WTC11 (cell line): ENCODE data around the gene CACNA2D4. TPM values are rescaled to one million over a fixed set of nuclear protein-coding genes. Genes with fewer than 3 reads are reported as not detected.

ENCODE experiments used
- ATAC-seq: fragments of 200-7000 bp; cut with Tn5 transposase; 2 replicates; pipeline ENCODE4 v1.10.0; 2021; ENCODE audit warnings: mild to moderate bottlenecking, moderate library complexity
- CTCF ChIA-PET: fragments of 300-600 bp; sonication (Branson Sonifier 250); formaldehyde crosslinking; loops from one replicate; lab custom pipeline; 2021; ENCODE audit warnings: antibody characterized with exemption; lab: Charles Lee
- POLR2A ChIA-PET: fragments of 350-600 bp; sonication (Branson Sonifier 250); formaldehyde crosslinking; loops from one replicate; lab custom pipeline; 2021; ENCODE audit warnings: antibody characterized with exemption; lab: Charles Lee
- DNase-seq: peaks from one replicate; pipeline ENCODE4 v3.0.0; 2021; ENCODE audit warnings: low spot score
- H3K27ac Mint-ChIP-seq: 2 replicates; pipeline ENCODE4 v1.8.0; 2021; ENCODE audit warnings: mixed read lengths
- H3K27me3 Mint-ChIP-seq: 2 replicates; pipeline ENCODE4 v1.8.0; 2021; ENCODE audit warnings: low read depth, mild to moderate bottlenecking, moderate library complexity, mixed read lengths
- H3K36me3 Mint-ChIP-seq: 2 replicates; pipeline ENCODE4 v1.8.0; 2021; ENCODE audit warnings: mixed read lengths
- H3K4me1 Mint-ChIP-seq: 2 replicates; pipeline ENCODE4 v1.8.0; 2022; ENCODE audit warnings: mixed read lengths
- H3K4me3 Mint-ChIP-seq: 2 replicates; pipeline ENCODE4 v1.8.0; 2021; ENCODE audit warnings: mild to moderate bottlenecking, moderate library complexity, mixed read lengths
- H3K9me3 Mint-ChIP-seq: 2 replicates; pipeline ENCODE4 v1.8.0; 2021; ENCODE audit warnings: mixed read lengths
- ATF2 ChIP-seq: sonication (generic); formaldehyde crosslinking; IDR thresholded peaks from 2 replicates; pipeline ENCODE4 v1.8.1; 2022; ENCODE audit warnings: low read depth, missing genetic modification reagents, borderline replicate concordance
- CBFB ChIP-seq: sonication (generic); formaldehyde crosslinking; IDR thresholded peaks from 2 replicates; pipeline ENCODE4 v1.8.1; 2022; ENCODE audit warnings: mild to moderate bottlenecking, low read depth, missing genetic modification reagents
- CDX4 ChIP-seq: fragments of 250-450 bp; sonication (Bioruptor Pico); IDR thresholded peaks from 2 replicates; pipeline ENCODE4 v1.9.0; 2021; ENCODE audit warnings: moderate library complexity, mild to moderate bottlenecking, inconsistent platforms, borderline replicate concordance
- E2F1 ChIP-seq: sonication (generic); formaldehyde crosslinking; IDR thresholded peaks from 2 replicates; pipeline ENCODE4 v1.8.0; 2022; ENCODE audit warnings: mild to moderate bottlenecking, missing genetic modification reagents
- ELF4 ChIP-seq: sonication (generic); formaldehyde crosslinking; IDR thresholded peaks from 2 replicates; pipeline ENCODE4 v1.8.1; 2022; ENCODE audit warnings: low read depth, mild to moderate bottlenecking, moderate library complexity, missing genetic modification reagents
- EMX1 ChIP-seq: fragments of 250-450 bp; sonication (Bioruptor Pico); IDR thresholded peaks from 2 replicates; pipeline ENCODE4 v1.8.0; 2021; ENCODE audit warnings: mild to moderate bottlenecking
- JAZF1 ChIP-seq: fragments of 250-450 bp; sonication (Bioruptor Pico); IDR thresholded peaks from 2 replicates; pipeline ENCODE4 v1.9.0; 2021; ENCODE audit warnings: moderate library complexity, mild to moderate bottlenecking, inconsistent platforms
- KAT7 ChIP-seq: sonication (generic); formaldehyde crosslinking; IDR thresholded peaks from 2 replicates; pipeline ENCODE4 v1.8.1; 2023; ENCODE audit warnings: missing genetic modification reagents, mild to moderate bottlenecking, borderline replicate concordance
- NFYB ChIP-seq: sonication (generic); formaldehyde crosslinking; conservative IDR thresholded peaks from 2 replicates; pipeline ENCODE4 v1.8.0; 2022; ENCODE audit warnings: low read depth, missing genetic modification reagents
- NR2C2 ChIP-seq: sonication (generic); formaldehyde crosslinking; IDR thresholded peaks from 2 replicates; pipeline ENCODE4 v1.8.0; 2022; ENCODE audit warnings: mild to moderate bottlenecking, missing genetic modification reagents
- SMAD4 ChIP-seq: sonication (generic); formaldehyde crosslinking; IDR thresholded peaks from 2 replicates; pipeline ENCODE4 v1.8.0; 2022; ENCODE audit warnings: mild to moderate bottlenecking, missing genetic modification reagents
- SOX15 ChIP-seq: fragments of 250-450 bp; sonication (Bioruptor Pico); IDR thresholded peaks from 2 replicates; pipeline ENCODE4 v1.9.0; 2021; ENCODE audit warnings: mild to moderate bottlenecking
- STAT6 ChIP-seq: sonication (generic); formaldehyde crosslinking; conservative IDR thresholded peaks from 2 replicates; pipeline ENCODE4 v1.8.1; 2023; ENCODE audit warnings: mild to moderate bottlenecking, low read depth, missing genetic modification reagents, moderate library complexity
- TCF7 ChIP-seq: sonication (generic); formaldehyde crosslinking; IDR thresholded peaks from 2 replicates; pipeline ENCODE4 v1.8.0; 2022; ENCODE audit warnings: mild to moderate bottlenecking, low read depth, missing genetic modification reagents, moderate library complexity
- TEAD1 ChIP-seq: sonication (generic); formaldehyde crosslinking; IDR thresholded peaks from 2 replicates; pipeline ENCODE4 v1.8.0; 2022; ENCODE audit warnings: mild to moderate bottlenecking, missing genetic modification reagents
- ZBTB21 ChIP-seq: sonication (generic); formaldehyde crosslinking; IDR thresholded peaks from 2 replicates; pipeline ENCODE4 v1.8.1; 2023; ENCODE audit warnings: mild to moderate bottlenecking, missing genetic modification reagents, borderline replicate concordance
- ZBTB43 ChIP-seq: sonication (generic); formaldehyde crosslinking; IDR thresholded peaks from 2 replicates; pipeline ENCODE4 v1.8.1; 2023; ENCODE audit warnings: mild to moderate bottlenecking, missing genetic modification reagents
- ZNF121 ChIP-seq: sonication (generic); formaldehyde crosslinking; IDR thresholded peaks from 2 replicates; pipeline ENCODE4 v1.8.0; 2023; ENCODE audit warnings: missing genetic modification reagents
- ZNF138 ChIP-seq: sonication (generic); formaldehyde crosslinking; conservative IDR thresholded peaks from 2 replicates; pipeline ENCODE4 v1.8.1; 2022; ENCODE audit warnings: mild to moderate bottlenecking, moderate library complexity, missing genetic modification reagents
- ZNF512 ChIP-seq: sonication (generic); formaldehyde crosslinking; IDR thresholded peaks from 2 replicates; pipeline ENCODE4 v1.8.1; 2022; ENCODE audit warnings: missing genetic modification reagents, borderline replicate concordance
- ZNF532 ChIP-seq: fragments of 250-450 bp; sonication (Bioruptor Pico); IDR thresholded peaks from 2 replicates; pipeline ENCODE4 v1.9.0; 2021; ENCODE audit warnings: mild to moderate bottlenecking, borderline replicate concordance
- ZNF671 ChIP-seq: fragments of 250-450 bp; sonication (Bioruptor Pico); IDR thresholded peaks from 2 replicates; pipeline ENCODE4 v1.8.0; 2021; ENCODE audit warnings: mild to moderate bottlenecking
- total RNA-seq: library from RNA; stranded (reverse); gene quantifications from 3 replicates; pipeline ENCODE4 v1.2.3, GENCODE V29; 2021

The CACNA2D4 gene
- total RNA-seq, 1 experiment from 2014 or later, result 0.04 TPM

- ATAC-seq, result no peak
- ChIA-PET CTCF (interaction anchor here (0.8 to 1.0 kb wide), 2 partner anchors 77 to 139 kb away, joined by 3 to 4 read pairs; no protein-coding TSS in a partner anchor), POLR2A (no interaction called here)
- no peaks in the 10 kb centered on the region for H3K9me3 Mint-ChIP-seq
- no peak overlapping the region for H3K4me3 Mint-ChIP-seq
- no peaks in the 10 kb centered on the region for H3K36me3 Mint-ChIP-seq
- H3K27ac Mint-ChIP-seq, result no peak overlapping the region
- H3K27me3 Mint-ChIP-seq, result no peaks in the 10 kb centered on the region
- TF ChIP-seq CBFB (CRISPR knock-in tag) (no peak), CDX4 (CRISPR knock-in tag) (no peak), KAT7 (no peak), E2F1 (CRISPR knock-in tag) (no peak), TEAD1 (no peak), NFYB (no peak), TCF7 (CRISPR knock-in tag) (no peak), NR2C2 (CRISPR knock-in tag) (no peak), EMX1 (no peak), ZNF138 (CRISPR knock-in tag) (no peak), SOX15 (CRISPR knock-in tag) (no peak), ZNF121 (CRISPR knock-in tag) (no peak), STAT6 (CRISPR knock-in tag) (no peak), ZNF512 (CRISPR knock-in tag) (no peak), ELF4 (no peak)
- DNase-seq, result no peak
- H3K4me1 Mint-ChIP-seq, result peaks cover 3% of the 10 kb centered on the region
These were observed 16.4 kb upstream of the CACNA2D4 start for GRCh38 chr12:1934831-1935230.

- ChIA-PET POLR2A (no interaction called here), CTCF (interaction anchor here (1.0 to 1.1 kb wide), 4 partner anchors 13 to 281 kb away, joined by 3 to 6 read pairs (median 5); no protein-coding TSS in a partner anchor)
- H3K27me3 Mint-ChIP-seq, result no peaks in the 10 kb centered on the region
- no peak for TF ChIP-seq CBFB (CRISPR knock-in tag)
- no peak for TF ChIP-seq ZNF138 (CRISPR knock-in tag)
- TF ChIP-seq ZNF532, result no peak
- no peak for TF ChIP-seq ZBTB43 (CRISPR knock-in tag)
- TF ChIP-seq JAZF1 (CRISPR knock-in tag), result no peak
- no peak for TF ChIP-seq ATF2 (CRISPR knock-in tag)
- TF ChIP-seq ZBTB21 (CRISPR knock-in tag), result no peak
- no peak for TF ChIP-seq SMAD4
- no peak for TF ChIP-seq NFYB
- TF ChIP-seq ZNF671 (CRISPR knock-in tag), result no peak
- ATAC-seq, result no peak
- no peaks in the 10 kb centered on the region for H3K4me1 Mint-ChIP-seq
- H3K9me3 Mint-ChIP-seq, result no peaks in the 10 kb centered on the region
- no peak overlapping the region for H3K4me3 Mint-ChIP-seq
- H3K27ac Mint-ChIP-seq, result no peak overlapping the region
- DNase-seq, result no peak
- H3K36me3 Mint-ChIP-seq, result no peaks in the 10 kb centered on the region
These were observed 15.6 kb upstream of the CACNA2D4 start for GRCh38 chr12:1934068-1934467.
